Stimulated activated effector memory CD8-positive, alpha-beta T cell treated with anti-CD3 and anti-CD28 coated beads, Interleukin-12 subunit alpha, Interleukin-12 subunit beta, amount 100 ng/mL, for 72 hours (primary cell): ENCODE measurements around the gene SHB.

Experiments
- ATAC-seq: fragments of 150-1000 bp; cut with Tn5 transposase; 2 replicates; pipeline ENCODE4 v1.10.0; 2021
- DNase-seq, 2 donors: peaks; one replicate each; pipeline ENCODE4 v3.0.0; 2021 to 2022; ENCODE audit warnings: low spot score in 2 of 2
- H3K27ac Mint-ChIP-seq: one replicate; pipeline ENCODE4 v1.8.0; 2022; ENCODE audit warnings: mild to moderate bottlenecking, mixed read lengths
- H3K36me3 Mint-ChIP-seq: one replicate; pipeline ENCODE4 v1.8.0; 2022; ENCODE audit warnings: mild to moderate bottlenecking, mixed read lengths
- H3K4me1 Mint-ChIP-seq: one replicate; pipeline ENCODE4 v1.8.0; 2022; ENCODE audit warnings: mixed read lengths
- H3K4me3 Mint-ChIP-seq: one replicate; pipeline ENCODE4 v1.8.0; 2022; ENCODE audit warnings: mild to moderate bottlenecking, mixed read lengths
- H3K9me3 Mint-ChIP-seq: one replicate; pipeline ENCODE4 v1.8.0; 2022; ENCODE audit warnings: mixed read lengths

Gene SHB

DNA sequence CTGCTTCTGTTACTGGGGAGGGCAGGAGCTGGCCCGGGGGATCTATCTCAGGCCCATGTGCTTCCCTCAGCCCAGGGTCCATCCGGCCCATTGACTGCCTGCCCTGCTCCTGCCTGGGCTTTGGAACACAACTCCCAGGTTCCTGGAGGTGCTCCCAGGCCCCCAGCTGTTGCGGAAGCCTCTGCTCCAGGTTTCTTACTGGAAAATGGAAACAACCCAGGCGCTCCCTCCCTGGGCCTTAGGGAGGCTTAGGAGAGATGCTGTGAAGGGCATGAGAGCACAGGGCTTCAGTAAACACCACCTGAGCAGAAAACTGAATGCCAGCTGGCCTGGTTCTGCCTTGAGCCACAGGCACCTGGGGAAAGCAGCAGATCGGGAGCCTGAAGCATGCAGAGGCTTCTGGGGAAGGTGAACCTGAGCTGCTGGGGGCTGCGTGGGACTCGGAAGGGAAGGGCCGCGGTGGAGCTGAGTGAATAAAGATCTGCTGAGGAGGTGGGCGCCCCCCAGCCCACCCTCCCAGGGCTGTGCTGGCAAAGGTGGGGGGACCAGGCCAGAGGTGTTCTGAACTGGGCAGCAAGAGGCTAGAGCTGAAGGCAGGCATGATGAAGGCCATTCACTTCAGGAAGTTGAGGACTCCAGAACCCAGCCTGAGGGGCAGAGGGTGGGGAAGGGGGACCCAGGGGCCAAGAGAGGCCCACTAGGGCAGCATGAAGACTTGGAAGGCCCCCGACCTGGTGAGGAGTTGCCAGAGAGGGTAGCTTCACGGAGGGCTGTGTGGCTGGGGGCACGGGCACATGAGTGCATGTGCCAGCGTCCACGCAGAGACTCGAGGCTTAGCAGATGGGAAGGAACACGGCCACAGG lies 64.8 kb downstream of the SHB start:
- peaks cover 59% of the 10 kb centered on the region for H3K4me1 Mint-ChIP-seq
- H3K27ac Mint-ChIP-seq, result peak overlapping the region; percentile 85
- H3K9me3 Mint-ChIP-seq, result no peaks in the 10 kb centered on the region

DNA sequence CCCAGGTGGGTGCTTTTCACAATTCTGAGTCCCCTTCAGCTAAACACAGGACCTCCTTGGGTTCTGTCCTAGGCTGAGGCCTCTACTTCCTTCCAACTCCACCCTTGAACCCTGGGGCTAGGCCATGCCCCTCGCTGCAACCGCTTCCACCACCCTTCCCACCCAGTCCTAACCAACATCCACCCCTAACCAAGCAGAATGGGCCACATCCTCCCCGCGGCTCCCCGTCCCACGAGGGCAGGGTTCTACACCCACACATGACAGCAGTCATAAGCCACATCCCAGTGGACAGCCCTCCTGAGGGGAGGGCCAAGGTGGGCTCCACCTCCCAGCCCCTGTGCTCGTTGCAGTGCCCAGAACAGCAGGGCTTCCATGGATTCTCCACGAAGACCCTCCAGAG lies 65.8 kb downstream of the SHB start:
- peak; percentile 13 to 57 for DNase-seq
- peak; percentile 56 for ATAC-seq
- Mint-ChIP-seq H3K9me3 (no peaks in the 10 kb centered on the region), H3K36me3 (peaks cover 4% of the 10 kb centered on the region), H3K4me1 (peaks cover 56% of the 10 kb centered on the region), H3K27ac (peak overlapping the region; percentile 85), H3K4me3 (peak overlapping the region; percentile 43)

More for the DNA sequence above, 64.8 kb downstream of the SHB start:
- H3K4me3 Mint-ChIP-seq, result no peak overlapping the region
- ATAC-seq (no peak), DNase-seq (no peak)
- H3K36me3 Mint-ChIP-seq, result peaks cover 6% of the 10 kb centered on the region

DNA sequence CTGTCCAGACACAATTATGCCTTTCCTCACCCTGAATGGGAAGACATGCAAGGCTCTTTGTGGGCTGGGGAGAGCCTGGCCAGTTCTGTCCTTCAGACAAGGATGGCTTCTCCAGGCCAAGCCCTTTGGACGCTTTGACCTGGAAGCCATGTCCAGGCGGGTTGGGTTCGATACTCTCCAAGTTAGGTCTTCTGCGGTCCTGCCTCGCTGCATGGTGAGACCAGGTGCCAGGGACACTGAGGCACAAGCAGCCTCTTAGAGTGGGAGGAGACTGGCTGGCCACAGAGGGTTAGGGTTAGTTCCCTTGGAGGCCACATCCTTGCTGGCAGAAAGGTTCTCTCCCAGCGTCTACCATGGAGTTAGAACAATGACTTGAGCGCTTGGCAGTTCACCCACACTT lies 67.6 kb downstream of the SHB start:
- ATAC-seq, result no peak
- H3K27ac Mint-ChIP-seq, result no peak overlapping the region
- H3K4me3 Mint-ChIP-seq, result no peak overlapping the region
- H3K4me1 Mint-ChIP-seq, result peaks cover 38% of the 10 kb centered on the region
- no peaks in the 10 kb centered on the region for H3K9me3 Mint-ChIP-seq
- no peaks in the 10 kb centered on the region for H3K36me3 Mint-ChIP-seq
- no peak for DNase-seq

DNA sequence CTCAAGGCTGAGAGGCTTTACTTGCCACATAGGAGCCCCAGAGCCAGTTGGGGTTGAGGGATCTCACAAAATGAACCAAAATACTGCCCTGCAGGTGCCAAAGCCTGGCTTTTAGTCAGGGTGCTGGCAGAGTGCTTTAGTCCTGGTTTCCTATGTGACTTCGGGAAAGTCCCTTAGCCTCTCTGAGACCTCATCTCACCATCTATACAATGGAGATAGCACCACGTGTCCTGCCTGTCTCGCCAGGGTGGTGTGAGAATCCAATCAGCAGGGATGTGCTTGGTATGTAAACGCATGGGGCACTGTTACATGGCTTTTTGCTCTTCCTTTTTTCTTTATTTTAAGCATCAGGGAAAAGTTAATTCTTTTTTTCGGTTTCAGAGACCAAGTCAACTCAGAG lies 68.3 kb downstream of the SHB start:
- peaks cover 32% of the 10 kb centered on the region for H3K4me1 Mint-ChIP-seq
- DNase-seq, result no peak
- ATAC-seq, result no peak
- H3K4me3 Mint-ChIP-seq, result no peak overlapping the region
- H3K27ac Mint-ChIP-seq, result no peak overlapping the region
- H3K36me3 Mint-ChIP-seq, result no peaks in the 10 kb centered on the region
- no peaks in the 10 kb centered on the region for H3K9me3 Mint-ChIP-seq

DNA sequence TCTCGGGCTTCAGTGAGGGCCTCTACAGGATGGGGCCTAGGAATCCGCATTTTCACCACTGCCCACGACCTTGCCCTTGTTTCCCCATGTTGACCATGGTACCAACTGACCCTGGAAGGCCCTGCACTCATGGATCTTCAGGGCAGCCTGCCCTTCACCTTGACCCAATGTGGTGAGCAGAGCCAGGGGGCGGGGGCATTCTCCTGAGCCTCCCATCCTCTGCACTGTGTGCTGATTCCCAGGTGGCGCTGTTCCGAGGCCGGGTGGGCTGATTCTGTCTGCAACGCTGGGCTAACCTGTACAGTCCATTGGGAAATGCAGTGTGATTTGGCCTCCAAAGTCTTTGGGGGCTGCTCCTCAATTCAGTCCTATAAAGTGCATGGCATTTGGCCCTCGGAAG lies 68.7 kb downstream of the SHB start:
- H3K4me3 Mint-ChIP-seq, result no peak overlapping the region
- no peak for ATAC-seq
- H3K9me3 Mint-ChIP-seq, result no peaks in the 10 kb centered on the region
- no peak for DNase-seq
- no peaks in the 10 kb centered on the region for H3K36me3 Mint-ChIP-seq
- H3K4me1 Mint-ChIP-seq, result peaks cover 36% of the 10 kb centered on the region
- peak overlapping the region; percentile 75 for H3K27ac Mint-ChIP-seq

DNA sequence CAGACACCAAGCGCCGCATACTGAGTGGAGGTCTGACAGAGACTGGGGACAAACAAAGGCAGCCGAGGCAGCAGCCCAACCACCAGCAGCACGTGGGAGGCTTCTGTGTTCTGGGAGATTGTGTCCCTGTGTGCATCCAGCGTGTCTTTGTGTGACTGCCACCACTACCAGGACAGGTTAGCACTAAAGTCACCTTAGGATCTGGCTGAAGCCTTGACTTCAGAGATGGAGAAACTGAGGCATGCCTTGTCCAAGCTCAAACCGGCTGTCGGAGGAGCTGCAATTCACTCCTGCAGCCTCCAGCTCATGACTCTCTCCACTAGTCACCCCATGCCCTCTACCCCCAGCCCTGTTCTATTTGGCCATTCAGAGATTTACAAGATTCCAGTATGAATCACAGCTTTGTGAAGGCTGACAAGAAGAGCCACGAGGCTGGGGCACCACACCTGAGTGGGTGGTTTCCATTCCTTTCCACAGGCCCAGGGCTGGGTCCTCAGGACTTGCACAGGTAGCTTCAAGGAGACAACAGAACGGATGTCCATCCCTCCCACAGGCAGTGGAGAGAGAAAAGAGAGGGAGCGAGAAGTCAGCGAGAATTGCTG lies 69.3 kb downstream of the SHB start:
- no peak for DNase-seq
- Mint-ChIP-seq H3K4me3 (no peak overlapping the region), H3K27ac (peak overlapping the region; percentile 75), H3K36me3 (no peaks in the 10 kb centered on the region), H3K4me1 (peaks cover 37% of the 10 kb centered on the region), H3K9me3 (no peaks in the 10 kb centered on the region)
- ATAC-seq, result no peak

DNA sequence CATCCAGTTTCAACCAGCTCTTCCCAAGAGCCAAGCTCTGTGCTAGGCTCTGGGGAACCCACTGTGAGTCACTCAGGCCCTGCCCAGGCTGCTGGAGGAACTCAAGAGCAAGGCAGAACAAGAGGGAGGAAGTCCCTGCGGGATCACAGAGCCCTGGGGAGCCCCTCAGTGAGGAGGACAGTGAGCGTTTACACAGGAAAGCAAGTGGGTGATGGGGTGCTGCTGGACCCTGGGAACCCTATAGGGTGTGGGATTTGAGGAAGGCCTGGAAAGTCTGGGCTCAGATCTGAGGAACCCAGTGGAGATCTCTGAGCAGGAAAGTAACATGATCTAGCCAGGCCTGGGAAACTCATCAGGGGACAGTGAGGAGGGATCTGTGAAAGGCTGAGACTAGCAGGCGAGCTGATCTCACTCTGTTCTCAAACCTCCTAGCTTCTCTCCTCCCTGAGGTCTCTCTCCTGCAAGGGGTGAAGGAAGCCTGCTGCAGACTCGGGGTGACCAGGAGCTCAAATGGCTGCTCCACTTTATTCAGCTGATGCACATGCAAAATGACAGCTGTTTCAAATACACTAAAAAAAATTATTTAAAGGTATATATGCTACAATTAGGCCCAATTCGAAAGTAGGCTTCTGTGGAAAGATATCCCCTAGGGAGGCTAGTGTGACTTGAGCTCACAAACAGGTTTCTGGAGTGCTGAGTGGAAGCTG lies 70.0 kb downstream of the SHB start:
- DNase-seq (no peak), ATAC-seq (no peak)
- no peak overlapping the region for H3K27ac Mint-ChIP-seq
- peaks cover 39% of the 10 kb centered on the region for H3K4me1 Mint-ChIP-seq
- H3K4me3 Mint-ChIP-seq, result no peak overlapping the region
- no peaks in the 10 kb centered on the region for H3K36me3 Mint-ChIP-seq
- H3K9me3 Mint-ChIP-seq, result no peaks in the 10 kb centered on the region

DNA sequence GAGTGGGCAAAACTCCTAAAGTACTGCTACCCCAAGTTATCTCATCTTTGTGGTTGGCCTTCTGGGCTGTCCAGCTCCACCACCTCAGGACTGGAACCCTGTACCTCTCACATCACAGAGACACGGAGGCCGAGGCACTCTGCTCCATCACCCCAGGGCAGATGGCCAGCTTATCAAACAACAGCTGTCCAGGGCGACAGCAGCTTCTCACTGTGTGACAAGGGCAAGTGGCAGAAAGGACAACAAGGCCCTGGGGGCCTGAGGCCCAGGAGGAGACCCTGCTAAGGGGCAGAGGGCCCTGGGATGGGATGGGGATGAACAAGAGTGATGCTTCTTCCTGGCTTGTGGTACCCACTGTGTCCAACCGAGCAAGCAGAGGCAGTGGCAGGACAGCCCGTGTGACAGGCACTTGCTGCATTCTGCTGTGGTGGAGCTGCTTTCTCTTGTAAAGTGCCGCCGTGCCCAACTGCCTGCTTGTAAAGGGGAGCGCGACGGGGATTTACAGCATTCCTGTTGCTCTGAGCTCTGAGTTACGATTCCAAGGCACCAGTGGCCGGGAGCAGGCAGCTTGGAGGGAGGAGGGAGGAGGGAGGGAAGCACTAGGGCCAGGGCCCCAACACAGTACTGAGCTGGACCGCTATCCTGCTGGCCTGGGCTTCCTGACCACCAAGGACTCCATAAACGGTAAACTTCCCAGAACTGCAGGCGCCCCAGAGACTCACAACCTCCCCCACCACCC lies 71.2 kb downstream of the SHB start:
- ATAC-seq (no peak), DNase-seq (no peak)
- H3K27ac Mint-ChIP-seq, result no peak overlapping the region
- H3K4me1 Mint-ChIP-seq, result peaks cover 37% of the 10 kb centered on the region
- no peaks in the 10 kb centered on the region for H3K9me3 Mint-ChIP-seq
- H3K36me3 Mint-ChIP-seq, result no peaks in the 10 kb centered on the region
- H3K4me3 Mint-ChIP-seq, result no peak overlapping the region

DNA sequence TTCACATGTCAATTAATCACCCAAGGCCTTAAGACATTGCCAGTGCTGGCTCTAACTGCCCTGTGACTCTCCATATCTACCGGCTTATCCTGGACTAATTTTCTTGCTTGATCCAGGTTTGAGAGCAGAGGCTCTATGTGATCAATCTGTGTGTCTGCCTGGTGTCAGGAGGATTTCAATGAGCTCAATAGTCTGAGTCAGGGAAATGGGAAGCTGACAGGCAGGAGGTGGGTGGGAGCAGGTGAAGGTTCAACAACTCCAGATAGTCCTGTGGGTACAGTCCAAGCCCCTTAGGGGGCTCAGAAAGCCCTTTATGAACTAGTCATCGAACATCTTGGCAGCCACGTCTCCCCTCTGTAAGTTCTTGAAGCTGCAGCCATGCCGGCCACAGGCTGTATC lies 72.2 kb downstream of the SHB start:
- ATAC-seq (no peak), DNase-seq (no peak)
- H3K9me3 Mint-ChIP-seq, result no peaks in the 10 kb centered on the region
- peaks cover 38% of the 10 kb centered on the region for H3K4me1 Mint-ChIP-seq
- H3K27ac Mint-ChIP-seq, result peak overlapping the region; percentile 20
- no peak overlapping the region for H3K4me3 Mint-ChIP-seq
- H3K36me3 Mint-ChIP-seq, result no peaks in the 10 kb centered on the region

DNA sequence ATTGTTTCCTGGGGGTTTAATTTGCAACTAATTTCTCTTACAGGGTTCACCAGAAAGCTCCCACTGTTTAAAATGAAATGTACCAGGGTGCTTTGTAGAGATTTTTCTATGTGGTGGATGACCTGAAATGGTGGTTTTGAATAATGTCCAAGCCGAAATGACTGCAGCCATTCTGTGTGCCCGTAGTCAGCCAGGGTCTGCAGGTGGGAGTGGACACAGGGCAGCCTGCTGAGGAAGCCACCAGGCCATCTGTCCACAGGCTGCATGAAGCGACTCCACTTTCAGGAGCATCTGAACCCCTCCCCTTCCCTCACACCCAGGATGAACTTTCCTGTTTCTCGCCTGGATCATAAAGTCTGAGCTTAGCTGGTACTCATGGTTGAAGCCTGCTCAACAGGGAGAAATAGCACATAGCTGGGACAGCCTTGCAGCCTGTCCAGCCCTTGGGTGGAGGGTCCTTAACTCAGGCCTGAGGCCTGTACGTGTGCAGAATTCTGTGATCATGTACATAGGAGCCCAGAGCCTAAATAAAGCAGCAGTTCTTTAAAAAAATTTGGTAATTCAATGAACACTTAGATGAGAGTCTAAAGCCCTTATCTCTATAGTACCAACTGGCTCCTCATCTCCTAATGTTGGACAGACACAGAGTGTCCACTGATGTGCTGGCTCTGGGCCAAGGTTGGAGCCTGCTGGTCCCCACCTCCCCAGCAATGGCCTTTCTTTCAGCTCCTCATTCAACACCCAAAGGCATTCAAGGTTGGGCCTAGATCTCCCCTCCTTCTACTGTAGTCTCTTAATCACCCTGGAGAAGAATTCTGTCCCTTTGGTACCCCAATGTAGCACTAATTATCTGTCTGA lies 72.8 kb downstream of the SHB start:
- Mint-ChIP-seq H3K27ac (peak overlapping the region; percentile 20), H3K4me1 (peaks cover 38% of the 10 kb centered on the region), H3K36me3 (no peaks in the 10 kb centered on the region), H3K9me3 (no peaks in the 10 kb centered on the region), H3K4me3 (peak overlapping the region; percentile 58)
- ATAC-seq, result no peak
- no peak for DNase-seq

DNA sequence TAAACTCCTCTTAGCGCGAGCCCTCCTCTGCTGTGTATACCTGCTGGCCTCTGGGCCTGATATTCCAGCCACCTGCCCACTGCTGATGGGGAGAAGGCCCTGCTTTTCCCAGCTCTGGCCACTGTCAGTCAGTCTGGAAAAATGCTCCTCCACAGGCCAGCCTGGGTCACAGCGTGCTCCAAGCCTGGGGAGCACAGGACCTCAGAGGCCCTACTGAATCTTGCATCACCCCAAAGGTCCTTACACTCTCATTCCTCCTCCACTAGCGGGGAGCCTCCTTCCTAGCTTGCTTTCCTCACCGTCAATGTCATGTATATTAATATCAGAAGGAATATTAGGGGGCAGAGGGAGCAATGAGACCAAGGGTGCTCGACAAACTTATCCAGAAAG lies 73.7 kb downstream of the SHB start:
- peak overlapping the region; percentile 58 for H3K4me3 Mint-ChIP-seq
- ATAC-seq (no peak), DNase-seq (no peak)
- peak overlapping the region; percentile 84 for H3K27ac Mint-ChIP-seq
- peaks cover 38% of the 10 kb centered on the region for H3K4me1 Mint-ChIP-seq
- no peaks in the 10 kb centered on the region for H3K9me3 Mint-ChIP-seq
- no peaks in the 10 kb centered on the region for H3K36me3 Mint-ChIP-seq

DNA sequence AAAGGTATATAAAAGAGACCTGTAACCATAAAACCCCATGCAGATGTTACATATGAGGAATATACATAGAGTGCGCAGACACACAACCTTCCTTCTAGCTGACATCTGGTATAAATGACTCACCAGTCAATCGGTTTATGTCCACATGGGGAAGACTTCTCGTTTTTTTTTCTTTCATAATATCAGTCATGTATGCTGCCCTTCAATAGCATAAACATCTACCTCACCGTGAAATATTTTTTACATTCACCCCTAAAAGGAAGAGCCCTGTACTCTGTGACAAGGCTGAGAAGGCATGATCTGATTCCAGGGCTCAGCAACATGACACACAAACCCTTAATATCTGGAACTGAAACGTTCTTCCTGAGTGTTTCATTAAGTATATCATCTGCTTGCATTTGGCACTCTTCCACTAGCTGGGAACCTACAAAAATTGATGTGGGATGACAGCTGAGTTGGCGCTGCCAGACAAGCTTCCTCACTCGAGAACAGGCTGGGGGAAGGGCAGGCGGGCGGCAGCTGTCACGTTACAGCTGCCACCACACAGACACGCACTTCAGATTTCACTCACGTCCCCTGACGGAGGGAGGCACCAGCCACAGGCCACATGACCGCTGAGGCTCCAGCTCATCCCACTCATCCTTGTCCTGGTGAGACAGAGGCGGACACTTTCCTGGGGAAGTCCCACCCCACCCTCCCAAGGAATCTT lies 74.2 kb downstream of the SHB start:
- Mint-ChIP-seq H3K4me1 (peaks cover 34% of the 10 kb centered on the region), H3K27ac (peak overlapping the region; percentile 84), H3K4me3 (peak overlapping the region; percentile 58), H3K9me3 (no peaks in the 10 kb centered on the region), H3K36me3 (no peaks in the 10 kb centered on the region)
- DNase-seq (peak; percentile 36 to 69), ATAC-seq (peak; percentile 90)

DNA sequence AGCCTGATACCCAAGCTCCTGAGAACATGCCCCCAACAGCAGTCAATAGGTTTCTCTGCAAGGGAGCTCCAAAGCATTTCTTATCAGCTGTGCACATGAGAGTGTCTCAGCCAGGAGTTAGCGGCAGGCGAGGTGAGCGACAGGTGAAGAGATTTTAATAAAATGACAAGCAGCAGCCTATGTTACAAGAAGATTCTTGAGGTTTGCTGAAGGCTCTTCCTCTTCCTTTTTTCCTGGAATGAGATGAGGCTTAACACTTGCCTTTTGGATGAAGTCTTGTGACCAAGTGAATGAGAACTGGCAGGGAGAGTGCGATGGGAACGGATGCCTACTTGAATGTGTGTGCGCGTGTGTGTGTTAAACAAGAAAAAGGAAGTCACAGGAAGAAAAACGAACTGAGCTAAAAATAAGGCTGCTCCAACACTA lies 76.1 kb downstream of the SHB start:
- Mint-ChIP-seq H3K4me3 (no peak overlapping the region), H3K36me3 (no peaks in the 10 kb centered on the region), H3K9me3 (no peaks in the 10 kb centered on the region), H3K27ac (no peak overlapping the region), H3K4me1 (peaks cover 26% of the 10 kb centered on the region)
- ATAC-seq (no peak), DNase-seq (no peak)

DNA sequence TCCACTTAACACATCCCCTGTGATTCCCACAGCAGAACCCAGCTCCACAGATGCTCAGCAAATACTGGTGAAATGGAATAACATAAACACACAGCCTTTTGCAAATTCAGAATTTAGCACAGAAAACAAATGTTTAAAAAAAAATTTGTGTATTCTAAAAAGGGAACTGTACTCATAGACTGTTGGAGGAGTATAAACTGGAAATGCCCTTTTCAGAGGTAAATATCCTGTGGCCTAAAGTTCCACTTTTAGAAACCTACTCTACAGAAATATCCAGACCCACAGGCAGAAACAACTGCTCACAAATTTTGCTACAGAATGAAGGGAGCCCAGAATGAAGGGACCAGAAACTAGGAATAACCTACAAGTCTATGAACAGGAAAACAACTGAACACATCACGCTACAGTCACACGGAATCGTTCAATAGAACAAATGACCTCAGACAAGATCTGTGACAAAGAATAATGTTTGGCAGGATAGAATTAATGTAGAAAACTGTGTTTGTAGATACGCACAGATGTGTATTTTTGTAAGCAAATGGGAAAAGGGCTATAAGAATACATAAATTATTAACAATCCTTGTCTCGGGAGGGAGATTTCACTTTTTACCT lies 78.5 kb downstream of the SHB start:
- ATAC-seq (no peak), DNase-seq (no peak)
- Mint-ChIP-seq H3K4me1 (peaks cover 31% of the 10 kb centered on the region), H3K9me3 (no peaks in the 10 kb centered on the region), H3K4me3 (no peak overlapping the region), H3K27ac (no peak overlapping the region), H3K36me3 (no peaks in the 10 kb centered on the region)
